Measurements from ENCODE around the gene PLPP4.

PLPP4 gene

DNA sequence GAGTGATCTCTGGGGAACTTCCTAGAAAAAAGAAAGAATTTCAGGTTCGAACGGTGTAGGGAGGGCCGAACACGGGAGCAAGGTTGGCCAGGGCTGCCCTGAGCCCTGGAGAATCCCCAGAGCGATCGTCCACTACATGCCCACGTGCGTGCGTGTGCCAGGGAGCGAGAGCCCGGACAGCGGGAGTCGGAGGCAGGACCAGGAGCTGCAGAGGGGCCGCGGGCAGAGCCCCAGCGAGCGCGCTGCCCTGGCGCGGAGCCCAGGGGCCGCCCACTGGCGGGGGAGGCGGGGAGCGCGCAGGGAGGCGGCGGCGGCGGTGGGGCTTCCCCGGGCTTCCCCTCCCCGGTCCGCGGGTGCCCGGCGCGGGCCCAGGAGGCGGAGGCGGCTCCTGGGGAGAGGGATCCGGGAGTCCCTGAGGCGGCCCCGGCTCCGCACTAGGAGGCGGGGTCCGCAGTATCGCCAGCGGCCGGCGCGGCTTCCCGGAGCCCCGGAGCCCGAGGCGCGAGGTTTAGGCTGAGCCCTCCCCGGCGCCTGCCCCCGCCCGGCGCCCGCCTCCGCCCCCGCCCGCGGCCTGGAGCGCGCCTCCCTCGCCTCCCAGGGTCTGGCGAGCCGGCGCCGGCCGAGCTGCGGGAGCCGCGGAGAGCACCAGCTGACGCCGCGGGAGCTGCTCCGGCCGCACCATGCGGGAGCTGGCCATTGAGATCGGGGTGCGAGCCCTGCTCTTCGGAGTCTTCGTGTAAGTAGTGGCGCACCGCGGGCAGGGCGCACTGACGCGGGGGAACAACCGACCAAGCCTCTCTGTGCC, at the start of gene PLPP4:
PLPP4 (plus strand) TSS at position 602 of the 805 bp plus-strand sequence; CDS start at position 681, 79 bp downstream.
- no peak for DNase-seq (ENCODE audit: low read depth, low spot score)

DNA sequence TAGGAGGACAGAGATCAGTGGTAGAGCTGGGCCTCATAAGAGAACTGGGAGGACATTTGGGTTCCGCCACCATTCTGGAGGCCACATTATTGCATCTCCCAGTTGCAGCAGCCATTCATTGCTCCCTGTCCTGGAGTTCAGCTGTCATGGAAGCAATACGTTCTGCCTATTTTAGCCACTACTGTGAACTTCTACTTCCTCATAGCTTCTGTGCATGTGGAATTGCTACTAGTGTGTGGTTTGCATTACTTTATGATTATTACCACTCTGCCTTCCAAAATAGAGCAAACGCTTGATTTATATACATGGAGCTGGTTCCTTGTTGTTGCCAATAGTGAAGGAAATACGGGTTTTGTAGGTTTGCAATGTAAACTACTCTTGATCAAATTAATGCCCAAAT, 47.2 kb upstream of the PLPP4 start:
- DNase-seq (ENCODE audit: low read depth, low spot score): no peak

DNA sequence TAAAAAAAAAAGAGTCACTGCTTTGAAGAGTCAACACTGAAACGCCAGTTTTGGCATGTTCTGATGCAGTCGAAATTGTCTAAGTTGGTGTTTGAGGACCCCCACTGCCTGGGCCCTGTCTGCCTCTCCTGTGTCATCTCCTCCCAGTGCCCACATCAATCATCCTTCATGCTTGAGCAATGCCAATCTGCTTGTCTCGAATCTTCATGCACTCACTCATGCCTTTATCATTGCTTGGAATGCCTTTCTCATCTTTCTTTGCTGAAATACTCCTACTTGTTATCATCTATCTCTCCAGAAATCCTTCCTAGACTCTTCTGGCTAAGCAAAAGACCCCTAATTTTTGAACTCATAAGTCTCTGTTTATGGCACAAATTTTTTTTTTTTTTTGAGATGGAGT, 42.1 kb upstream of the PLPP4 start:
- no peak for DNase-seq (ENCODE audit: low read depth, low spot score)

DNA sequence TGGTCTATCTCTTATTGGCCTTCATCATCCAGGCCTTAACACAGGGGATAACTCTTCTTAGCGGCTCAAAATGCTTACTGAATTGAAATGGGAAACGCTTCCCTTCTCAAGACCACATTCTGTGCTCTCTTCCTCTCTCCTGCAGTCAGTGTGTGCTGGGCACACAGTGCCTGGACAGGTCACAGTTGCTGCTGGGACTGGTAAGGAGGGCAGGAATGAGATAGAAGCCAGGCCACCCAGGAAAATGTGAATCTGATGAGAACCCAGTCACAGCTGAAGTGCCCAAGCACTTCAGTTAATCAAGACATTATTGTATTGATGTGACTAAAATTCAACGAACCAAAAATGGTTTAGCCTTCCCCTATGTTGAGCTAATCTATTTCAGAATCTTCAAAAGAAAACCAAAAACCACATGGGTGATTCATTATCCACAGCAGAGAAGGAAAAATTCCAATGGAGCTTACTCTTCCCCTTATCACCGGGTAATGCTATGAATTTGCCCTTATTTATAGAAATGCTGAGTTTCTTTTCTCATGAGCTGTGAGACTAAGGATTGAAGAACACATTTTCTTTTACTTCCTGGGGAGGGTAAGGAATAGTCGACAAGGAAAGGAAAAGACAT, 41.2 kb upstream of the PLPP4 start:
- no peak for DNase-seq (ENCODE audit: low read depth, low spot score)

DNA sequence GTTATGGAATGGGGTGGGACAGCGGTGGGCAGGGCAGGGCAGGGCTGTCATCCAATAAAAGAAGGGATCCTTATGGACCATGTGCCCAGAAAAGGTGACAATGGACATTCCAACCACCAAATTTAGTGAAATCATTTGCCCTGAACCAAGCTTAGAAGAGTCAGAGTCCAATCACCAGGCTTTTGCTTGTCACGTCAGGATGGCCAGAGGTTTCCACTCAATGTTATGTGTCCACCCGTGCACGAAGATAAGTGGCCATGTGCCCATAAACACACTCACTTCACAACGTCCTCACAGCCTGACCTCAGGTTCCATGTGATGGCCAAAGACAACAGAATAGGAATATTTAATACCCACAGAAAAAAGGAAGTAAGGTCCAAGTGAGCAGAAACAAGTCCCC, 36.6 kb upstream of the PLPP4 start:
- no peak for DNase-seq (ENCODE audit: low read depth, low spot score)

DNA sequence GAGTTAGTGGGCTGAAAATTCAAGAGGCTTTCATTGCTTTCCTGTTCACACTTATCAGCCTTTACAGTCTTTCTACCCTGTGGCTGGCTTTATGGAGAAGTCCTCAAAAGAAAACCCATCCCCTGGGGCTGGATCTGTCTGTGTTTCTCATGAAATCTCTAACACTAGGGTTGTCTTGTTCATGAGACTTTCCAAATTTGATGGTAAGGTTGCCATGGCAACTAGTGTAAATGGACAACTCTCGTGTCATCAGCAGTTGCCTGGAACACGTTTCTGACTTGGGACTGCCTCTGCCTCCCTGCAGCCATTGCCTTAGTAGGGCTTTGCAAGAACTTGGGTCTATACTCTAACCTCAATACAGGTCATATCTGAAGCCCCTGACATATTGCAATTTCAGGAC, 35.8 kb upstream of the PLPP4 start:
- no peak for DNase-seq (ENCODE audit: low read depth, low spot score)

DNA sequence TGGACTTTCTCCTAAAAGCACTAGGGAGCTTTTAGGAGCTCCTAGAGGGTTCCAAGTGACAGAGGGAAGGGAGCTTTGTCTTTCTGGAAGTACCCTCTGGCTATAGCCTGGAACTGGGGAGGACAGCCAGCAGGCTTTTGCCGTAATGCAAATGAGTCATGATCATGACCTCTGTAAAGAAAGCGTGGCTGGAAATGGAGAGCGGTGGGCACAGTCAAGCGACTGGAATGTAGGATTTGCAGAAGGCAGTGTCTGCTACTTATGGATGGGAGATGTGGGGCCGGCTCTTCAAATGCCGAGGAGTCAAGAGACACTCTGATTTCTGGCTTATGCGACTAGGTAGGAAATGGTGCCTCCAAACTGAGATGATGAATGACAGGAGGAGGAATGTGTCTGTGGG, 34.6 kb upstream of the PLPP4 start:
- DNase-seq (ENCODE audit: low read depth, low spot score): no peak

DNA sequence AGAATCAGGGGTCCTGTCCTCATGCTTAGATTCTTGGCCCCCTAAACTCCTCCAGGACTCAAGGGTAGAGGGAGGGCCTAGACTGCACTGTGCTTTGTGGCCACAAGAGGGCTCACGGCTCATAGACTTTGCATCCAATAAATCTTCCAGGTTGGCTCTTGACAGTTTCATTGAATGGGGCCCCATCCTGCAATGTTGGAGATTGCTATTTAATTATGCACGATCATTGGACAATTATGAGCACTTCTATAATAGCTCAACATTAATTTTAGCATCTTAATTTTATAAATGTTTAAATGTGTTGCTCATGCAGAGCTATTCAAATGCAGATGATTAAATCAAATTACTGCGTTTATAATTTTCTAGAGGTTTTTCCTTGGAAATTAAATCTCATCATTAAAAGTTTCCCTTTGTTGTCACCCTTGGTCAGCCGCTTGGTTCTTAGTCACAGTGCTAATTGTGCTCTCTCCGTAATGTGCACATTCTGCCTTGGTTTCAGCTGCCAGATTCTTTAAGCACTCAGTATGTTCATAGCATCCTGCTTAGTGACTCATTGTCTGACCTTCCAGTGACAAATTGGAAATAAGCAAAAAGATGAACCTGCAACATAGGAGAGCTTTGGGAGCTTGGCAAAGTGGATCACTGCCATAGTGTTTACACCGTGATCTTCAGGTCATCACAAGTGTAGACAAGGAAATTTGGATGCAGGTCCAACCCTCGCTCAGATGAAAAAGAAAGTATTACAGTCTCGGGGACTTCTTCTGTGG, 33.4 kb upstream of the PLPP4 start:
- DNase-seq (ENCODE audit: low read depth, low spot score): no peak

DNA sequence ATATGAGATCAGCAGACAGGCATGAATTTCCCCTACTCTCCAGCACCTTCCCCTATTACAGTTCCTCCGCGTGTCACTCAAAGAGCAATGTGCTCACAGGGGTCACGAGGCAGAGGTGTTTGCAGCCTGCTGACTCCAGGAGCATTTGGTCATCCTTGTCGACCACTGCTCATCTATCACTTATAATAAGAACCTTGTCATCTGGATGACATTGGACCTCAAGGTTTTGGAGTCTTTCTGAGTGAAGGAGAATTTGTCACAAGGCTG, 32.9 kb upstream of the PLPP4 start:
- DNase-seq (ENCODE audit: low read depth, low spot score): no peak

DNA sequence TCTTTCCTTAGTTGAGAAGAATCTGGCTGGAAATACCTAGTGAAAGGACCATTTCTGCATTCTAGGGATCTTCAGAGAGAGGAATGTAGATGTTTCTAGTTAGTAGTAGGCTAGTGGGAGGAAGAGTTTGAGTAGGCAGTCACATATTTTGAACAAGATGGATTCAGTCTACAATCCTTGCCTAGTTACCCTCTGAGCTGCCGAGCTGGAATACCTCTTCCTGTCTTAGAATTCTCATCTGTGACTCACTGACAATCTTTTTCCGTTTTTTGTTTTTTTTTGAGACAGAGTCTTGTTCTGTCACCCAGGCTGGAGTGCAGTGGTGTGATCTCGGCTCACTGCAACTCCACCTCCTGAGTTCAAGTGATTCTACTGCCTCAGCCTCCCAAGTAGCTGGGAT, 30.7 kb upstream of the PLPP4 start:
- DNase-seq (ENCODE audit: low read depth, low spot score): no peak

DNA sequence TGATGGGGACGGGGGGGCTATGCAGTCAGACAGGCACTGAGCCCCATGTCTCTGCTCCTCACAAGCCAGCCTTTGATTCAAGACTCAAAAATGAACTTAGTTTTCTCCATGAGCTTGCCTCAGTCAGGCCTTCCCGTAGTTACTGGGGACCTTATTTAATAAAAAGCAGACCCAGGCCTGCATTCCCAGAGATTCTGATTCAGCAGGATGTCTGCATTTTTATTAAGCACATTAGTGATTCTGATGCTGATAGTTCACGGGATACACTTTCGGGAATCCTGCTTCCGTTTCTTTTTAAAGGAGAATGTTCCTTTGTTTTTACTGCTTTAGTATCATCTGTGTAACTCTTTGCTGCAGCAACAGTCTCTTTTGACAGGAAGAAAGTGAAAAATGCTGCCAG, 28.3 kb upstream of the PLPP4 start:
- no peak for DNase-seq (ENCODE audit: low read depth, low spot score)

DNA sequence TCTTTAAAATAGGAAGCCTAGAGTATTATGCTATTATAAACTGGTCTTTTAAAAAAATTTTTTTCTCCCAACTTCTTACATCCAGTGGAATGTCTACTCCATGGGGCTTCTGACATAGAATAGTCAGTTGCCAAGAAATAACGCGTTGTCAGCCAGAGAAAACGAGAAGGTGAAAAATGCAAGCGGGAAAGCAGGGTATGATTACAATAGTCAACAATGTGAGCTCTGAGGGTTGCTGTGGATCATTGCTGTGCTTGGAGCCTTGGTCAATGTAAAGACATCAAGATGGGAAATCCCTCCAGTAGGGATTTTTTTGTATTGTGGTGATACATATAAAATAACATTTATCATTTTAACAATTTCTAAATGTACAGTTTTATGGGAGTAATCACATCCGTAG, 27.6 kb upstream of the PLPP4 start:
- peak; percentile 29 for DNase-seq (ENCODE audit: low read depth, low spot score)

DNA sequence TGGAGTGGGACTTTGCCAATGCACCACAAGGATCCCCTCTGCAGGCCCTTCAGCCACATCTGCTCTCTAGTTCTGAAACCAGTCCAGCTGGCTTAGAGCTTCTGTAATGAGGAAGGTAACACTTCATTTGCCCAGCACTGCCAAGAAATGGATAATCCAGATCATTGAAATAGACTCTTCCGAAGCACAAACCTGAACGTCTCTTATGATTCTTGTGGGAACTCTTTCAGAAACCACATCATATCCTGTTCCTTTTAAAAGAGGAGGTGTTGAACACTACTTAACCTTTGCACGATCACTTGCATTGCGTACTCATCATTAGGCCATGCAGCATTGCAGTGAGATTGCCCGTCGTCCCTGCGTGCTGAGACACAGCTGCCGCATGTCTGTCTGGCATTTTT, 25.8 kb upstream of the PLPP4 start:
- DNase-seq (ENCODE audit: low read depth, low spot score): no peak

DNA sequence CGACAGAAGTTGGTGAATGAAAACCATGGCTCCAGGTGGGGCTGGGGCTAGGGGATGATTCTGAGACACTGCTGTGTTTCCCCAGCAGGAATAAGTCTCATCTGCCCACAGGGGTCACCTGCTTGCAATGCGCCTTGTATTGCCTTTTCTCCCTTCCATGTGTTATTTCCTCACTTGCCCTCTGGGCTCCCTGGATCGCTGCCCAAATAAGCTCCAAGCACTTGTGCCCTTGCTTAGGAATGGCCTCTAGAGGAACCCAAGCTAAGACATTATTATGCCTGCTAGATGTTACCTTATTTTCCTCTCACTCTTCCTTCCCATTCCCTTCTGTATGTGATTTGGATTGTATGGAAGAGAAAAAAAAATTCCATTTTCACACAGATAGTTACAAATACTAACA, 24.8 kb upstream of the PLPP4 start:
- no peak for DNase-seq (ENCODE audit: low read depth, low spot score)

DNA sequence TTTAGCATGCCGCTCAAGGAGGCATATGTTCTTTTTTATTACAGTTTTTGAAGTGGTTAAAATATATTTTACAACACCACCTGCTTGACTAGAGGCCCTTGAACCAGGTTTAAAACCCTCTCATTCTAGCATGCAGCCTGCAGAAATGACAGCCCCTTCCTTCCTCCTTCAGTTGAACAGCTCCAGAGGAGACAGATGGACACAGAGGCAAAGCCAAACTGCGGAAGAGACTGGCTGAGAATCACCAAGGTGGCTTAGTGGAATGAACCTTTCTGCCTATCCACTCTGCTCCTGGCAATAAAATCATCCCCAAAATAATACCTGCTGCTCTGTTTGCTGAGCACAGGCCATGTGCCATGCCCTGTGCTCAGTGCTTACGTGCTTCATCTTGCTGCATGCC, 23.9 kb upstream of the PLPP4 start:
- DNase-seq (ENCODE audit: low read depth, low spot score): no peak

DNA sequence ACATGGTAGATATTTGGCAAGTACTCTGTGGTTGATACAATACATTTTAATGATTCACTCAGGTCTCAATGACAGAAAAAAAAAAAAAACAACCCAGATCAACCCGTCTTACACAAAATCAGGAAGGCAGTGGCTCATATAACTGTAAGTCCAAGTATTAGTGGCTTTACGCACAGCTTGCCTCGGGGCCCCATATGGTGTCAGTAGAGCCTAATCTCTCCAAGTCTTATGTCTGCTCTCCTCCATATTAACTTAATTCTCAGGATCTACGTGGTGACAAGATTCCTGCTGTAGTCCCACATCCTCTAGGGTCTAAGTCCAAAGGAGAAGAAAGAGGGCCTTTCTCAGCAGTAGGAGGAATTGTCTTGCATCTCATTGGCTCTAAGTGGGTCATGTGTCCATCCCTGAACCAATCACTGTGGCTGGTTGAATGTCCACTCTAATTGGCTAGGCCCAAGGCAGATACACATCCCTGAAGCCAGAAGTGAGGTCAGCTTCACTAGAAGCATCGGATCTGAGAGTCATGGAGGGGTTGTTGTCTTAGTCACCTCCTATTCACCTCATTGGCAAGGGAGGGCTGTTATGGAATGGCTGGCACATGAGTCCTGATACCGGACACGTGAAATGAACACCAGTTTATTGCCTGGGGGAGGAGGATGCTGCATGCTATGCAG, 20.5 kb upstream of the PLPP4 start:
- DNase-seq (ENCODE audit: low read depth, low spot score): no peak

DNA sequence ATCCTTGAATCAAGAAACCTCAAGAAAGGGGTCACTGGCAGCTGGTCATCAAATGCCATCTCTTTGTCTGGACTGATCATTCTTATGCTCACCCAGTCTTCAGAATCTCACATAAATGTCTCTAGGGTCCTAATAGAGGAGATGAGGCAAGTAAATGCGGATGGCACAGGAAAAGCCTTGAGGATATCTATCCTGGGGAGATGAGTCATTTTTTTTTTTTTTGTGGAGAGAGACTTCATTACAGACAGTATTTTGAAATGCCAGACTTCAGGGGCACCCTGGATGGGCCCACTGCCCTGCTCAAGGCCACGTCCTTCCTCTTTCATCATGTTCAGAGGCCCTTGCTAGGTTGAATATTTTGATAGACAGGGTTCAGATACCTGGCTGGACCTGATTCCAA, 19.5 kb upstream of the PLPP4 start:
- no peak for DNase-seq (ENCODE audit: low read depth, low spot score)

DNA sequence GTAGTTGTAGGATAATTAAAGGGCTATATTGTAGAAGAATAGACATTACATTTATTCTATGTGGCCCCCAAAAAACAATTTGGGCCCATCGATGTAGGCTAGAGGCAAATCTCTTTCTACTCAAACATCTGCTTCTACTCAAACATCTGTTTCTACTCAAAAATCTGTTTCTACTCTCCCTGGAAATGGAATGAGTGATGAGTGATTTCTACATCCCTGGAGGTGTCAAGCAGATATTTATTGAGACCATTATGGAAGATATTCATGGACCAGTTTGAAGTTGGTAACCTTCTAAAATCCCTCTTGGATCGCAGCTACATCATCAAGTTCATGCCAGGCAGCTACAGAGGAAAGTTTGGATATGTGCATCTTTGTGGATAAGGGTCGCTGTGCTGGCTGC, 5.1 kb upstream of the PLPP4 start:
- DNase-seq (ENCODE audit: low read depth, low spot score): no peak

DNA sequence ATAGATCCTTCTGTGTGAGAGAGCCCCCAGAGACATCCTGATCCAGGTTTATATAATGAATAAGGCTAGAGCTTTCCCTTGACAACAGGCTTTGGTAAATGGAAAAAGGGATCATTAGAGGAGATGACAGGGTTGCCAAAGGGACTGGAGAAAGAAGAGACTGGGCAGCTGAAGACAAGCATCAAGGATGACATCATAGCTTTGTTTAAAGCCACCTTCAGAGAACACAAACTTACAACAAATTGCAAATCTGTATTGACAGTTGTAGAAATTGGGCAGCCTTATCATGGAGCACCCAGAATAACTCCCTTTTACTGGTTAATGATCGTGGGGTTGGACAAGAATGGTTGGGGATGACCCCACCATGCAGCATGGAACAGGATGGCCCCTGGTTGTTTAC, 3.7 kb upstream of the PLPP4 start:
- no peak for DNase-seq (ENCODE audit: low read depth, low spot score)

DNA sequence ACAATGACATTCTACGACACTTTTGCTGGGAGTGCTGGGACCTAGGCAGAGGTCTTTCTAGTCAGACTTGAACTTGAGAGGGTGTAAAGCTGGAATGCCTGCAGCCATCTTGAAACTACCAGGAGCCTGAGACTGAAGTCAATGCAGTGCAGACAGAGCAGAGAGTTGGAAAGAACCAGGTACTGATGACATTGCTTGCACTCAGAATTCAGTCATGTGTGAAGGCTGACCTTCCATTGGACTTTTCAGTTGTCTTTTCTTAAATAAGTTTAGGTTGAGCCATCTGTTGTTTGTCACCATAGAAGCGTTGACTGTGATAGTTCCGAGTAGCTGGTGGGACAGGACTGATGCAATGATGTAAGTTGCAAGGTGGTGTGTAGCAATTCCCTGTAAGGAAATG, 3.1 kb upstream of the PLPP4 start:
- DNase-seq (ENCODE audit: low read depth, low spot score): no peak

DNA sequence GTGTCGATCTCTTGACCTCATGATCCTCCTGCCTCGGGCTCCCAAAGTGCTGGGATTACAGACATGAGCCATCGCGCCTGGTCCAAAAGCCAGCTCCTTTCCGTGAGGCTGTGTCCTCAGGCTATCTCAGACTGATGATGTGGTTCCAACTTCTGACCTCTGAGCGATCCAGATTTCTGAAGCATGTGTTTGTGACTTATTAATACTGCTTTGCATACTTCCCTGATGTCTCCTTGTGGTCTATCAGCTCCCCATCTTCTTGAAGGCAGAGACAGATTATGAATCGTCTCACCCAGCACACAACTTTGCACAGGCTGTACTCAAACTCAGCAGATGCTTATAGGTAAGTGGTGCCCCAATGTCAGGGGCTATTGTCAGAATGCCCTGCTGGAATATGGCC, 2.0 kb upstream of the PLPP4 start:
- DNase-seq (ENCODE audit: low read depth, low spot score): no peak

DNA sequence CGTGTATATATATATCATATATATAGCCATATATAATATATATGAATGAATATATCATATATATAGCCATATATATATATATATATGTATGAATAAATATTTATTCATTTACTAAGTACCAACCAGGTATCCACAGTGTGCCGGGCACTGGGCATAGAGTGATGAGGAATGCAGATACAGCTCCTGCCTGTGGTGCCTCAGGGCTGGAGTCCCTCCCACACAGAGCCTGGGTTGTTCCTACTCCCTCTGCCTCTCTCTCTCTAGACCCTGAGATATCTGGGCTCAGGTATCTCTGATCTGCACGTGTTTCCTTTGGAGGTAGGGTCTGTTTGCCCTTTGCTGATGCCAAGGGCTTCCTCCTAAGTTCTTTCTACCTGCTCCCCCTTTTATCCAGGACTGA, 1.4 kb upstream of the PLPP4 start:
- no peak for DNase-seq (ENCODE audit: low read depth, low spot score)
